K562 (cell line): Measurements from ENCODE around the gene GDF15. TPM values are rescaled to one million over a fixed set of nuclear protein-coding genes. Genes with fewer than 3 reads are reported as not detected.

ENCODE experiments used
- ARID4B ChIP-seq: sonication (generic); formaldehyde crosslinking; IDR thresholded peaks from 2 replicates; pipeline ENCODE4 v1.8.0; 2022; ENCODE audit warnings: mild to moderate bottlenecking, missing genetic modification reagents
- DNMT1 ChIP-seq: fragments of 450-650 bp; IDR thresholded peaks from 2 replicates; pipeline ENCODE4 v1.6.1; 2016; ENCODE audit warnings: antibody characterized with exemption, mild to moderate bottlenecking
- HES1 ChIP-seq: fragments of 450-650 bp; IDR thresholded peaks from 2 replicates; pipeline ENCODE4 v1.6.1; 2016; ENCODE audit warnings: low read depth, mild to moderate bottlenecking, moderate library complexity
- KAT2B ChIP-seq: IDR thresholded peaks from one replicate; pipeline ENCODE4 v1.6.1; 2012; ENCODE audit warnings: low read depth, mild to moderate bottlenecking, control low read depth, inconsistent platforms, low read length, moderate library complexity
- LEF1 ChIP-seq: fragments of 450-650 bp; IDR thresholded peaks from 2 replicates; pipeline ENCODE4 v1.6.1; 2016; ENCODE audit warnings: mild to moderate bottlenecking
- MED1 ChIP-seq: sonication (generic); formaldehyde crosslinking; IDR thresholded peaks from 2 replicates; pipeline ENCODE4 v1.8.1; 2023; ENCODE audit warnings: missing genetic modification reagents, borderline replicate concordance
- MTA3 ChIP-seq: fragments of 450-650 bp; formaldehyde crosslinking; IDR thresholded peaks from 2 replicates; pipeline ENCODE4 v1.6.1; 2017; ENCODE audit warnings: mild to moderate bottlenecking, borderline replicate concordance
- NELFE ChIP-seq: IDR thresholded peaks from 2 replicates; pipeline ENCODE4 v1.6.1; 2011; ENCODE audit warnings: mild to moderate bottlenecking; ENCODE audit not compliant: insufficient read depth, insufficient read length
- POLR2A ChIP-seq: fragments of 450-650 bp; conservative IDR thresholded peaks from 2 replicates; pipeline ENCODE4 v1.6.1; 2016
- POLR2G ChIP-seq: fragments of 200-400 bp; formaldehyde crosslinking; IDR thresholded peaks from 2 replicates; pipeline ENCODE4 v1.6.1; 2017; ENCODE audit warnings: low read depth, mild to moderate bottlenecking, antibody characterized with exemption, low read length, moderate library complexity
- PPARD ChIP-seq: fragments of 250-450 bp; sonication (Bioruptor Pico); IDR thresholded peaks from 2 replicates; pipeline ENCODE4 v1.8.0; 2022; ENCODE audit warnings: inconsistent platforms, mild to moderate bottlenecking, moderate library complexity
- PRPF4 ChIP-seq: fragments of 200-400 bp; formaldehyde crosslinking; IDR thresholded peaks from one replicate; pipeline ENCODE4 v1.6.1; 2017; ENCODE audit warnings: low read length, low read depth, mild to moderate bottlenecking; ENCODE audit not compliant: insufficient read depth, poor library complexity, severe bottlenecking
- SMARCA4 ChIP-seq: fragments of 450-650 bp; IDR thresholded peaks from 2 replicates; pipeline ENCODE4 v1.6.1; 2016
- TAF1 ChIP-seq: IDR thresholded peaks from 2 replicates; pipeline ENCODE4 v1.6.1; 2011; ENCODE audit warnings: mild to moderate bottlenecking, low read length, moderate library complexity; ENCODE audit not compliant: insufficient read depth, control insufficient read depth, severe bottlenecking; ENCODE audit errors: extremely low read depth
- TEAD1 ChIP-seq, 2 experiments: fragments of 450-650 bp in 1 of 2; sonication (generic) in 1 of 2; formaldehyde crosslinking; IDR thresholded peaks; 2 replicates each; pipeline versions ENCODE4 v1.4.0 to v1.8.0; 2020 to 2022; ENCODE audit warnings: mild to moderate bottlenecking in 2 of 2, missing genetic modification reagents in 1 of 2
- ZBTB17 ChIP-seq: fragments of 450-650 bp; formaldehyde crosslinking; IDR thresholded peaks from 2 replicates; pipeline ENCODE4 v1.4.0; 2020; ENCODE audit warnings: mild to moderate bottlenecking
- ZNF174 ChIP-seq: fragments of 250-450 bp; sonication (Bioruptor Pico); IDR thresholded peaks from 2 replicates; pipeline ENCODE4 v1.4.0; 2020; ENCODE audit warnings: mild to moderate bottlenecking
- ZNF274 ChIP-seq: IDR thresholded peaks from 2 replicates; pipeline ENCODE4 v1.6.1; 2011; ENCODE audit warnings: low read depth, mild to moderate bottlenecking, low read length, moderate library complexity, borderline replicate concordance
- ZNF395 ChIP-seq: fragments of 200-800 bp; sonication (Bioruptor generic); IDR thresholded peaks from 2 replicates; pipeline ENCODE4 v1.6.1; 2017; ENCODE audit warnings: missing genetic modification characterization, missing compliant biosample characterization
- ZNF695 ChIP-seq: fragments of 450-650 bp; formaldehyde crosslinking; IDR thresholded peaks from 2 replicates; pipeline ENCODE4 v1.4.0; 2020; ENCODE audit warnings: mild to moderate bottlenecking, moderate library complexity
- ZNF699 ChIP-seq: fragments of 250-450 bp; sonication (Bioruptor Pico); IDR thresholded peaks from 2 replicates; pipeline ENCODE4 v1.8.0; 2021; ENCODE audit warnings: mild to moderate bottlenecking, moderate library complexity; ENCODE audit not compliant: insufficient replicate concordance
- ZNF75A ChIP-seq: fragments of 450-650 bp; formaldehyde crosslinking; IDR thresholded peaks from 2 replicates; pipeline ENCODE4 v1.4.0; 2020; ENCODE audit warnings: mild to moderate bottlenecking
- ZZZ3 ChIP-seq: fragments of 450-650 bp; IDR thresholded peaks from 2 replicates; pipeline ENCODE4 v1.6.1; 2016; ENCODE audit warnings: antibody characterized with exemption, mild to moderate bottlenecking, moderate library complexity
- polyA plus RNA-seq, 8 experiments: library from polyadenylated mRNA; depleted of rRNA in 4 of 8; stranded (reverse) in 5 of 8; unstranded in 3 of 8; fragments of >200 nt; fragmentation: Nextera tagmentation in 2 of 8; fragmentation: Illumina TruSeq in 1 of 8; extraction: Ambion mirVana in 2 of 8; extraction: Trizol in 1 of 8; gene quantifications; 2 replicates each; pipeline versions ENCODE4 v1.2.1 to v1.2.3, GENCODE V29; 2011 to 2014; ENCODE audit warnings: inconsistent platforms in 1 of 8, missing spikeins in 1 of 8
- total RNA-seq, 7 experiments: library from RNA; depleted of rRNA in 6 of 7; stranded (reverse); fragments of >200 nt in 6 of 7; fragmentation: Illumina TruSeq in 2 of 7; extraction: Trizol in 2 of 7; gene quantifications; 2 replicates each; pipeline versions ENCODE4 v1.2.1 to v1.2.3, GENCODE V29; 2011 to 2021; ENCODE audit warnings: low replicate concordance in 1 of 7

GDF15 gene
- total and polyA plus RNA-seq, 9 of the 15 experiments (the other 6 are each of a cell fraction or from before 2014, with no cell fraction given): 2.3 to 82.4 (median 12.5) TPM

- TF ChIP-seq ZBTB17 (CRISPR knock-in tag): no peak
- no peak for TF ChIP-seq SMARCA4
- no peak for TF ChIP-seq ZNF395 (CRISPR knock-in tag)
- TF ChIP-seq ZNF274: no peak
- TF ChIP-seq ZZZ3: no peak
- no peak for TF ChIP-seq MED1 (CRISPR knock-in tag)
- no peak for TF ChIP-seq ZNF699 (CRISPR knock-in tag)
- no peak for TF ChIP-seq HES1
- TF ChIP-seq NELFE: no peak
- TF ChIP-seq PRPF4: no peak
- TF ChIP-seq KAT2B: no peak
- TF ChIP-seq ZNF695 (CRISPR knock-in tag): no peak
- TF ChIP-seq POLR2G: peak; percentile 73
- no peak for TF ChIP-seq MTA3
- TF ChIP-seq ZNF75A: no peak
- TF ChIP-seq PPARD (CRISPR knock-in tag): no peak
- TF ChIP-seq ZNF174: no peak
- no peak for TF ChIP-seq DNMT1
- TF ChIP-seq ARID4B: no peak
- TF ChIP-seq LEF1: no peak
- peak; percentile 57; the same call in 1 of the 2 replicates for TF ChIP-seq POLR2A
- TF ChIP-seq TEAD1 (CRISPR knock-in tag; IDR thresholded peaks at IDR 0.05): no peak
- TF ChIP-seq TAF1: no peak
Observed at GRCh38 chr19:18431351-18432197, 45.6 kb downstream of the GDF15 start (continued).
